NCI-H510A (cell line): ENCODE data around the gene MSL1.

Experiments used
- DNase-seq: peaks from one replicate; lab custom pipeline; 2025; lab: John Stamatoyannopoulos, UW

The MSL1 gene

GRCh38 chr17:40176754-40177110 lies 55.0 kb downstream of the MSL1 start:
- DNase-seq, result peak; percentile 83

GRCh38 chr17:40177275-40177874 lies 55.6 kb downstream of the MSL1 start, which contains the start of gene RAPGEFL1:
Gene RAPGEFL1 (plus strand): TSS chr17:40177470. CDS start chr17:40177862, 392 bp downstream.
- peak; percentile 67 for DNase-seq

- no peak for DNase-seq
These were observed 56.3 kb downstream of the MSL1 start for GRCh38 chr17:40178021-40178601.

- no peak for DNase-seq
These were observed 56.9 kb downstream of the MSL1 start for GRCh38 chr17:40178660-40179059.

GRCh38 chr17:40179923-40180659 lies 58.3 kb downstream of the MSL1 start:
- DNase-seq, result no peak

GRCh38 chr17:40180694-40181093 lies 58.9 kb downstream of the MSL1 start:
- no peak for DNase-seq

- DNase-seq, result no peak
These were observed 59.4 kb downstream of the MSL1 start for GRCh38 chr17:40181205-40181604.

- no peak for DNase-seq
These were observed 60.8 kb downstream of the MSL1 start for GRCh38 chr17:40182606-40183005.
